Uterus (tissue), 2 donors: ENCODE data around the gene NCAPG2.

Experiments used
- POLR2A ChIP-seq, 2 donors: fragments of 450-650 bp; IDR thresholded peaks; one replicate each; pipeline ENCODE4 v1.6.1; 2016; ENCODE audit warnings: antibody characterized with exemption in 2 of 2, mild to moderate bottlenecking in 1 of 2, moderate library complexity in 1 of 2
- TF ChIP-seq, protein P1 (sequence below), 4 experiments: fragments of 200-600 bp in 2 of 4; fragments of 450-650 bp in 2 of 4; sonication (generic) in 2 of 4; IDR thresholded peaks; one replicate each; pipeline ENCODE4 v1.5.1; 2016 to 2019; ENCODE audit warnings: antibody characterized with exemption in 4 of 4, mild to moderate bottlenecking in 2 of 4, moderate library complexity in 1 of 4

DNA sequence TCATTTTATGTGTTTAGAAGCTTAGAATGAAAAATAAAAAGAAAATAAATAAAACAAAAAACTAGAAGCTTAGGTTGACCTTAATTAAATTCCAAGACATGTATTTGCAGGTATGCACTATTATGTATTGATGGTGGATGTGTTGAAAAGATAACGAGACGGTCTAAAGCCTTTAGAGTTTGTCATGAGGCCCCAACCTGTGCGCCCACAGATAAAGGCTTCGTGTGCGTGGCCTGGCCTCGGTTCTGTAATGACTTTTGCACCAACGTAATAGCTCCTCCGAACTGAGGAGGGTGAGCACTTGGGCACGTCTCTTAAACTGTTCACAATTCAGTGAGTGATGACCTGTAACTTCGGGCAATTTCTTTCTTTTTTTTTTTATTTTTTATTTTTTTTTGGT lies 43.7 kb upstream of the NCAPG2 start:
- TF ChIP-seq, protein P1, sequence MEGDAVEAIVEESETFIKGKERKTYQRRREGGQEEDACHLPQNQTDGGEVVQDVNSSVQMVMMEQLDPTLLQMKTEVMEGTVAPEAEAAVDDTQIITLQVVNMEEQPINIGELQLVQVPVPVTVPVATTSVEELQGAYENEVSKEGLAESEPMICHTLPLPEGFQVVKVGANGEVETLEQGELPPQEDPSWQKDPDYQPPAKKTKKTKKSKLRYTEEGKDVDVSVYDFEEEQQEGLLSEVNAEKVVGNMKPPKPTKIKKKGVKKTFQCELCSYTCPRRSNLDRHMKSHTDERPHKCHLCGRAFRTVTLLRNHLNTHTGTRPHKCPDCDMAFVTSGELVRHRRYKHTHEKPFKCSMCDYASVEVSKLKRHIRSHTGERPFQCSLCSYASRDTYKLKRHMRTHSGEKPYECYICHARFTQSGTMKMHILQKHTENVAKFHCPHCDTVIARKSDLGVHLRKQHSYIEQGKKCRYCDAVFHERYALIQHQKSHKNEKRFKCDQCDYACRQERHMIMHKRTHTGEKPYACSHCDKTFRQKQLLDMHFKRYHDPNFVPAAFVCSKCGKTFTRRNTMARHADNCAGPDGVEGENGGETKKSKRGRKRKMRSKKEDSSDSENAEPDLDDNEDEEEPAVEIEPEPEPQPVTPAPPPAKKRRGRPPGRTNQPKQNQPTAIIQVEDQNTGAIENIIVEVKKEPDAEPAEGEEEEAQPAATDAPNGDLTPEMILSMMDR (IDR thresholded peaks at IDR 0.05) = no peak
- no peak for TF ChIP-seq POLR2A (IDR thresholded peaks at IDR 0.05)
